ENCODE measurements around the gene STAC3.
"Not testable (repeated sequence)": the region's sequence is repeated elsewhere in the genome, so short reads cannot be mapped to it uniquely, and the experiment has no call there.

Gene STAC3

GRCh38 chr12:57250956-57251355 is at the start of gene STAC3:
Gene STAC3 (minus strand): TSS chr12:57251187. CDS start chr12:57249636, 1,551 bp downstream.
- no peak for DNase-seq

GRCh38 chr12:57299514-57300016 is 48.6 kb upstream of the STAC3 start:
- DNase-seq, result no peak

GRCh38 chr12:57296291-57296690 is 45.3 kb upstream of the STAC3 start:
- no peak for DNase-seq

- not testable (repeated sequence) for DNase-seq
Measured at GRCh38 chr12:57282073-57282472, 31.1 kb upstream of the STAC3 start.

- DNase-seq, result no peak
Measured at GRCh38 chr12:57280211-57281062, 29.4 kb upstream of the STAC3 start.

- no peak for DNase-seq
Measured at GRCh38 chr12:57278465-57279381, 27.7 kb upstream of the STAC3 start.

GRCh38 chr12:57276935-57277563 is 26.1 kb upstream of the STAC3 start:
- DNase-seq, result no peak

GRCh38 chr12:57276233-57276632 is 25.2 kb upstream of the STAC3 start:
- DNase-seq, result not testable (repeated sequence)

GRCh38 chr12:57273516-57273915 is 22.5 kb upstream of the STAC3 start:
- DNase-seq, result no peak

- DNase-seq, result peak; percentile 47
Measured at GRCh38 chr12:57272337-57273151, 21.6 kb upstream of the STAC3 start.

- DNase-seq, result no peak
Measured at GRCh38 chr12:57270966-57271470, 20.0 kb upstream of the STAC3 start.

- no peak for DNase-seq
Measured at GRCh38 chr12:57268264-57268663, 17.3 kb upstream of the STAC3 start.

- no peak for DNase-seq
Measured at GRCh38 chr12:57266681-57267080, 15.7 kb upstream of the STAC3 start.

- DNase-seq, result no peak
Measured at GRCh38 chr12:57263096-57263495, 12.1 kb upstream of the STAC3 start.

GRCh38 chr12:57262126-57262822 is 11.3 kb upstream of the STAC3 start:
- DNase-seq, result no peak

GRCh38 chr12:57261428-57261865 is 10.5 kb upstream of the STAC3 start:
- DNase-seq, result peak; percentile 75

GRCh38 chr12:57260366-57260765 is 9.4 kb upstream of the STAC3 start:
- peak; percentile 26 for DNase-seq

- DNase-seq, result no peak
Measured at GRCh38 chr12:57258977-57259970, 8.3 kb upstream of the STAC3 start.

- no peak for DNase-seq
Measured at GRCh38 chr12:57255916-57256315, 4.9 kb upstream of the STAC3 start.
